Measurements from ENCODE around the gene UBE2Q2.

DNA sequence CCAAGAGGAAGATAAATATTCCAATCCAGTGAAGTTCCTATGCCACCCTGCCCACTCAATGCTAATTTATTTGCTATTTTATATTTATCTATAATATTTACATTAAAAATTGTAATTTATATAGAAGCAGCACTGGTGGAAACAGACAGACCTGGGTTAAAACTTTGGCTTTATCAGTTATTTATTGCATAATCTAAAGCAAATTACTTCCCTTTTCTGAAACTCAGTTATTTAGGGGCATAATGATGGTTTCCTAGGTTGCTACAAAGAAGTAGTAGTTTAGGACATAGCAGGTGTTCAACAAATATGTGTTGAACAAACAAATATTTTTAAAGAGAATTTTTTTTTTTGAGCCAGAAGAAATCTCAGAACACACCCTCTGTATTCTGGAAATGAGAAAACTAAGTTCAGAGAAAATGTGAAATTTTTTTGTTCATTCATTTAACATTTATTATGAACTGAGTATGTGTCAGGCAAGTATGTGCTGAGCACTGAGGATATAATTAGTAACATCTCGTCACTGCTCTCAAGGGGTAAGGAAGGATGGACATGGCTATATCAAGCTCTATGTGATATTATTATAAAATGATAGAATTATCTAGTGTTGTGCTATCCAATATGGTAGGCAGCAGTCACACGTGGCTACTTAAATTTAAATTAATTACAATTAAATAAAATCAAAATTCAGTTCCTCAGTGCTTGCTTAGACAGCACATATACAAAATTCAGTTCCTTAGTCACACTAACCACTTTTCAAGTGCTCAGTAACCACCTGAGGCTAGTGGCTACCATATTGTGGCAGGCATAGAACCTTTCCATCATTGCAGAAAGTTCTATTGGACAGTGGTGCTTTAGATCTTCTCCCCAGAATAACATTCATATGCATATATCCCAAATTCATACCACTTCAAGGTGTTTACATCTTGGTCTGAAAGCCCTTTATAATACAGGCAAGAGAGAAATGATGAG lies 7.0 kb upstream of the UBE2Q2 start:
- TF ChIP-seq EZH2 (IDR thresholded peaks at IDR 0.05; ENCODE audit: insufficient read depth, poor library complexity, severe bottlenecking), result no peak
- no peak for TF ChIP-seq EZH2phosphoT487 (IDR thresholded peaks at IDR 0.05; ENCODE audit: insufficient read depth, low read depth)
